GM18526 (cell line): ENCODE results near the gene PTGES3L.

Experiments used
- POLR2A ChIP-seq: IDR thresholded peaks from 3 replicates; pipeline ENCODE4 v1.6.1; 2011; ENCODE audit not compliant: insufficient read length; ENCODE audit errors: extremely low read depth

PTGES3L gene

DNA sequence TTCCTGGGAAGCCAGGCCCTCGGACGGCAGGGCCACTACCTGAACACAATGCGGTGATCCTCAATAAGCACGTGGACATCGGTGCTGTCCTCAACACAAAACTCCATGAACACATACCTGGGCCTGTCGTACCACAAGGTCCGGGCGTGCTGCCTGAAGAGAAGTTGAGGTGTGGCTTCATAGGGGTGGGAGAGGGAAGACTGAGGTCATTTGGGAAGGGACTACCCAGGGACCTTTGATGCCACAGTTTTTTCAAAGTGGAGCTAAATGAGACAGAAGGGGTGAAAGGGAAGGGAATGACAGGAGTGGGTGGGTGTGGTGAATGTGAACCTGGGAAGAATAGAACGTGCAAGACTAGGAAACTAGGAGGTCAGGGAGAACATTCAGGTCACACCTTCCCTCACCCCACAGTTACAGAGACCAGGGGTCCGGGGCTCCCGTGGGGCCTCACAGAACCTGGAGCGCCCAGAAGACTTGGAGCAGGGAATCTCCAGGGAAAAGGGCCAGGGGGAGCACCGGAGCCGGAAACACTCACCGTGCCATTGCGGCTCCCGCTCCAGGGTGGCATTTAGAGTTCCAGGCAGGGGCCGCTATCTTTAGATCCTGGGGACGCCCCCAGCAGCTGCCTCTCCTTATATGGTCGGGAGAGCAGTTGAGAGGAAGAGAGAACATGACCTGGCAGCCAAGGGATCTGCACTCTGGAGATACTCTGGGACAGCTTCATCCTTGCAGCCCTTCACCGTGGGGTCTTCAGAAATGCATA lies at the start of gene PTGES3L:
PTGES3L (minus strand) TSS at position 570 of the 763 bp plus-strand sequence; CDS start at position 543, 27 bp downstream.
- TF ChIP-seq POLR2A, result no peak

DNA sequence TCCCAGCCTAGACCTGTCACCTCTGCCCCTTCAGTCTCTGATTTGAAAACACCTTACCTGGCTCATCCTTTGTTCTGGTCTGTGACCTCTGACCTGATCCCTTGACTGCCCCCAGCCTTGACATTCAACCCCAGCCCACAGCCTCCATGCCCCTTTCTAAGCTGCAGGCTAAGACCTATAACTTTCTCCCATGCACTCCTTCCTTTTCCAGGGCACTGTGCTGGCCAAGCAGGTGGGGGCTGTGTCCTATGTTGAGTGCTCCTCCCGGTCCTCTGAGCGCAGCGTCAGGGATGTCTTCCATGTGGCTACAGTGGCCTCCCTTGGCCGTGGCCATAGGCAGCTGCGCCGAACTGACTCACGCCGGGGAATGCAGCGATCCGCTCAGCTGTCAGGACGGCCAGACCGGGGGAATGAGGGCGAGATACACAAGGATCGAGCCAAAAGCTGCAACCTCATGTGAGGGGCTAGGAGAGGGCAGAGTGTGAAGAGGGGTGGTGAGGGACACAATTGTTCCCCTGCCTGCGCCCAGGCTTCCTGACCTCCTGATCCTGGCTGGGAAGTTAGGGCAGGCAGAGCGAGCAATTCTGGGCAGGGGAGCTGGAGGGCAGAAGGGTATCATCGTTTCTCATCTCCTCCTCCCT lies 48.5 kb upstream of the PTGES3L start:
- TF ChIP-seq POLR2A, result no peak

DNA sequence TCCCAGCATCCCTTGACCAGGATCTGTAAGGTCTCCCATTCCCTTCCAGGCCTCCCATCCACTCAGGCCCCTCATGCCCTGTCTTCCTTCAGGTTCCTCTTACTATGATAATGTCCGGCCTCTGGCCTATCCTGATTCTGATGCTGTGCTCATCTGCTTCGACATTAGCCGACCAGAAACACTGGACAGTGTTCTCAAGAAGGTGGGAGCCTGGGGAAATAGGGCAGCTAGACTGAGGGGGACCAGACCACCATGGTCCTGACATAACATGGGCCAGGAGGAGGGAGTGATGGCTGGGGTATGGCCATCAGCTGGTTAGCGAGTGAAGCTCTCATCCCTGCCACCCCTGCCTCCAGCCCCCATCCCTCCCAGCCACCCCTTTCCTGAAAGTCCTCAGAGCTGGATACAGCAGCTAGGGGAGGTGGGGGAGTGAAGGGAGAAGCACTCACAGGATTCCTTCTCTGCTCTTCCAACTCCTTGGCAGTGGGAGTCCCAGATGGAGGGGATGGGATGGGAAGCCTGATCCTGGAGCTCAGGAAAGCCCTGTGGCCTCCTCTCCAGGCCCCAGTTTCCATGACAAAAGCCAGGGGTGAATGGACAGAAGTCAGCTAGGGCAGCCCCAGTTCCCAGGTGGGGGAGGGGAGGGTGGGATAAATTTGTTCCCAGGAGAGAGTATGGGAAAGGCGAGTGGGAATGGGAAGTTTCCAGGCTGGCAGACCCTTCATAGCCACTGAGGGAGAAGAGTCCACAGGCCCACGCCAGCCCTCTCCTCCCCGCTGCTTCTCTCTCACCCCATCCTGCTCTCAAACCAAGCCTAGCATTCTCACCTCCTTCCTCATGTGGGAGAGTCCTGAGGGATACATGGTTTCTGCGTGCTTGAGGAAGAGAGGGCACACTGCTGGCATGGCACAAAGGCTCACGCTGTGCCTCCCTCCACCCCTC lies 47.5 kb upstream of the PTGES3L start:
- TF ChIP-seq POLR2A, result no peak

DNA sequence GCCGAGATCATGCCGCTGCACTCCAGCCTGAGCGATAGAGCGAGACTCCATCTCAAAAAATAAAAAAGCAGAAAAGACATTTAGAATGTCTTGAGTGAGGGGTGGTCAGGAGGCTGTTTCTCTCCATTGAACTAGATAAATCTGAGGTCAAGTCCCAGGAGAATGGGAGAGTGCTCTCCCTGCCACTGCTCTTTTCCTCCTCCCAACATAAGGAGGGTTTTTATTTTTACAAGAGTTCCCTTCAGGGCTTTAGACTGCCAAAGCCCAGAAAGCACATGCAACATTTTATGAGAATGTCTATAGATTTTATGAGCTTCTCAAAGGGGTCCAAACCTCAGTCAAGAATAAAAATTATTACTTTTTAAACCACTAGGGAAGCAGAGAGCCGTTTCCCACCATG lies 46.7 kb upstream of the PTGES3L start:
- TF ChIP-seq POLR2A, result no peak

DNA sequence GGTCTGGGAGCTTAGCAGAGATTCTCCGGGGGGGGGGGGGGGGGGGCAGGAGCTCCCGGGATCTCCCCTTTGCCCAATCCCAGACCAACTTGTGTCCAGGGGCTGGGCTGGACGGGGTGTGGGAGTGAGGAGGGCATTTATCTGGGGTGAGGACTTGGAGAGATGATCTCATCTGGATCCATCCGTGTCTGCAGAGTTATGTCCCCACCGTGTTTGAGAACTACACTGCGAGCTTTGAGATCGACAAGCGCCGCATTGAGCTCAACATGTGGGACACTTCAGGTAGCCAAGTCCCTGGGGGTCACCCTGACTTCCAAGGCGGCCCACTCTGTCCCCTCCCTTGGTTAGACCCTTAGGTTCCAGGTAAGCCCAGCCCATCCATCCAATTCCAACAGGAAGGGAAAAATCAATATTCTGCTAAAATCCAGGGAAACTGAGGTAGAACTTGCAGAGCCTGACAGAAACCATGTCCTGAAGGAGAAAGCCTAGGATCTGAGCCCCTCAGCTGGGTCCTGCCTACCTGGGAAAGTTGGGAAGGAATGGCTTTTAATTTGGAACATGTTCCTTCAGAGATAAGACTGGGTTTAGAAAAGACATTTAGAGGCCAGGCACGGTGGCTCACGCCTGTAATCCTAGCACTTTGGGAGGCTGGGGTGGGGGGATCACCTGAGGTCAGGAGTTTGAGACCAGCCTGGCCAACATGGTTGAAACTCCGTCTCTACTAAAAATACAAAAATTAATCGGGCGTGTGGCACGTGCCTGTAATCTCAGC lies 46.1 kb upstream of the PTGES3L start:
- no peak for TF ChIP-seq POLR2A

DNA sequence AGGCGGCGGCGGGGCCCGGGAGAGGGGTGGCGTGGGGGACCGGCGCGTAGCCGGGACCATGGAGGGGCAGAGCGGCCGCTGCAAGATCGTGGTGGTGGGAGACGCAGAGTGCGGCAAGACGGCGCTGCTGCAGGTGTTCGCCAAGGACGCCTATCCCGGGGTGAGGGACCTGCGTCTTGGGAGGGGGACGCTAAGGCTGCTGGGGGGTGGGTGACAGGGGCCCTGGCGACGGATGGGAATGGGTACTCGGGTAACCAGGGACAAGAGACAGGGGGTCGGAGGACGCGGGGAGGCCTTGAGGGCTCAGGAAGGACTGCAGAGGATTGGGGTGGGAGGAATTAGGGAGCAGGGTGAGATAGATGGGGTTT lies 45.4 kb upstream of the PTGES3L start:
- no peak for TF ChIP-seq POLR2A

DNA sequence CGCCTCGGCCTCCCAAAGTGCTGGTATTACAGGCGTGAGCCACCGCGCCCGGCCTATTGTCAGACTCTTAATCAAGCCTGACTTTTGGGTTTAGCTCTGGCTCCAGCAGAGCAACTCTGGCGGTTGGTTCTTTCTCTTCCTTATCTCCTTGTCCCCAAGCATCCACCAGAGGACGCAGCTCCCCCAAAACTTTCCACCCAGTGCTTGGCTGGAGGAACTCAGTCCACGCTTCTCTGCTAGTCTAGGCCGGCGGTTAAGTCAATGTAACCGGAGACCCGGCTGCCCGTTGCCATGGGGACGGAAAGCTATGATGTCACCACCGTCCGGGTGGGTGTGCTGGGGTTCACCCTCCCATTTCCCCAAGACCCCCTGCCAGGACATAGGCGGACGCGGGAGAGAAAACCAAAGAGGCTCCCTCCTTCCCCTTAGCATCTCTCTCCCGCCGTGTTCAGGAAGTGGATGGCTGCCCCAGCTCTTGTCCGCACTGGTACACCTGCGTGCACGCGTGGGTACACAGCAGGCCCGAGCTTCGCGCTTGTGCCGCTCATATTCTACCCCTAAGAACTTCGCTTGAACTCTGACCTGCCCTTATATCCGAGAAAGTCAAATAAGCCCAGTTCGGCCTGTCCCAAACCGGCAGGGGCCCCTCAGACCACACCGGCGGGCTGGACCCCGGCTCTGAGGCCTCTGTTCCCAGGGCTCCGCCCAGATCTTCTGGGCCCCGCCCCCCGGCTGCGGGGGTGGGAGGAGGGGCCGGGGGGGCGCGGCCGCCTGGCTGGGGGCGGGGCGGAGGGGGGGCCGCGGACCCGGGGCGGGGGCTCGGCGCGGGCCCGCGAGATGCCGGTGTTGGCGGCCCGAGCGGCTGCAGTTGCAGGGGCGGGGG lies 44.8 kb upstream of the PTGES3L start, which contains the start of gene RND2:
RND2 (plus strand) TSS at position 825 of the 883 bp plus-strand sequence. CDS start 117 bp downstream, outside the sequence.
- no peak for TF ChIP-seq POLR2A

DNA sequence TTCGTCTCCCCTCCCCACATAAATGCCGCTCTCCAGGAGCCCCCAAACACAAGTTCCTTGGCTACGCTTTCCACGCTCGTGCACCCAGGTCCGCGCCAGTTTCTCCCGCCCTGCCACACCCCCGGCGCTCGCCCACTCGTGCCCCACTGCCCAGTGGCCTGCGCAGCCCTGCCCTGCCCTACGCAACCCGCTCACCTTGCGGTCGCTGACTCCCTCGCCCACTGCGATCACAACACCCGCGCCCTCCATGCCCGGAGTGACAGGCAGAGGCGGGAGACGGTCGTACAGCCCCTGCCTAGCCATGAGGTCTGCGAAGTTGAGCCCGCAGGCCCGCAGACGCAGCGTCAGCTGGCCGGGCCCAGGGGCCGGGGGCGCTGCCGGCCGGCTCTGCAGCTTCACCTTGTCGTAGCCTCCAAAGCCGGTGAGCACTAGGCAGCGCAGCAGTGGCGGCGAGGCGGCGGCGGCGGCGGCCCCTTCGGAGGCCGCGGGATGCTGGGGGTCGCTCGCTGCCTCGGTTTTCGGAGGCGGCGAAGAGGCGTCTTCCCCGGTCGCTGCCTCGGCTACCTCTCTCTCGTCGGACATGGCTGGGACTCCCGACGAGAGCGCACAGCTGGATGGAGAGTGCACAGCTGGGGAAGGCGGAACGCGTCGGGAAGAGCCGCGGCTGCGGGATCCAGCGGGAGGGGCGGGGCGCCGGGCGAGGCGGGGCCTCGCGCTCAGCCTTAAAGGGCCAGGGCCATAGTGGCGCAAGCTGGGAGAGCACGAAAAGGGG lies 42.0 kb upstream of the PTGES3L start, which contains the start of gene VAT1:
VAT1 (minus strand) TSS at position 645 of the 772 bp plus-strand sequence; CDS start at position 582, 63 bp downstream.
- TF ChIP-seq POLR2A, result no peak

DNA sequence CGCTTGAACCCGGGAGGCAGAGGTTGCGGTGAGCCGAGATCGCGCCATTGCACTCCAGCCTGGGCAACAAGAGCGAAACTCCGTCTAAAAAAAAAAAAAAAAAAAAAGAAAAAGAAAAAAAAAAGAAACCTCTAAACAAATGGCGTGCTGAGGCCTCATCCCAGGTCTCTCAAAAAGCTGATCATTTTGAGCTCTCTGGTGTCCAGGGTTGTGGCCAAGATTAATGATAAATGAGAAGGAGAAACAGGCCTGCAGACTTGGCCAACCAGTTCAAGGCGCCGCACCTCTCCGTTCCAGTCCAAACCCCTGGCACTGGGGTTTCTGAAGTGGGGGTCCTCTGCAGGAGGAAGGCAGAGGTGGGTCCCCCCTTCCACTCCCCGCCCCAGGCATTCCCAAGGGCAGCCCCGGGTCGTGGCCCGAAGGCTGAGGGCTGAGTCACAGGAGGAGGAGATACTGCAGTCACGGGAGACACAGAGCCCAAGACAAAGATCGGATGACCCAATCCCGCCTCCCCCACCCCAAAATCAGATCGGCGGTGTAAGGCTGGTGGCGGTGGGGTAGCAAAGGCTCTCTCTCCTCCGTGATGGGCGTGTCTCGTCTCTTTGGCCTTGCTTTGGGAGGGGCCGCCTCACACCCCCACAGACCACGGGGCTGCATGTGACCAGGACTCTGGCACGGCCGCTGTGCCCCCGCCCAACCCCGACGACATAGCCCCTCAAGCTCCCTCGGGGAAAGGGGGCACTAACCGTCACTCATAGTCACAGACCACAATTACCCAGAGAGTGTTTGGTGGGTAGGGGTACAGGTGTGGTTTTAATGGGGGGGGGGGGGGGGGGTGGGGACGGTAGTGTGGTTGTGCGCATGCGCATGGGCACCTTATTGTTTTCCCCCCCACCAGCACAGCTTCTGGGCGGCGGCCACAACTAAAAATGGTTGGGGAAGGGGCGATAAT lies 41.2 kb upstream of the PTGES3L start:
- TF ChIP-seq POLR2A, result no peak

DNA sequence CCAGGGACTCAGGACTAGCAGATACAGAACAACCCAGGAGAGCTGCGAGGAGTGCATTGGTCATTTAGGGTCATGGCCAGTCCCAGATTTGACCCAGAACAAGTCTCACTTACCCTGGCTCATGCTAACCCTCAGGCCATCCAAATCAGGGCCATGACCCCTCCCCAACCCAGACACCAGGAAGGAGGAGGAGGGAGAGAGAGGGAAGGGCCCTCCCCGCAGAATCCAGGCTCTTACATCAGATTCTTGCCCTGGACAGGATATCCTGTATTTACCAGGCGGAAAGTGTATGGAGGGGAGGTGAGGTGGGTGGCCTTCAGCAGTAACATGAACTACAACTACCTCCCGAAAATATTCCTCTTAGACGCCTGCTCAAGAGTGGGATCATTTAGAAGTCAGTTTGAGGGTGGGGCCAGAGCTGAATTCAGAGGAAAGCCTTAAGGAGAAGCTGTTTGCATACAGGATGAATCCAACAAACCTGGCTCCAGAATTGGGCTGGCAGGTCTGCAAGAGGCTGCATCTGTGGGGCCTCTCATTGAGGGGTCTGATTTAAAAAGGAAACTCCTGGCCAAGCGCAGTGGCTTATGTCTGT lies 40.2 kb upstream of the PTGES3L start:
- TF ChIP-seq POLR2A, result no peak

DNA sequence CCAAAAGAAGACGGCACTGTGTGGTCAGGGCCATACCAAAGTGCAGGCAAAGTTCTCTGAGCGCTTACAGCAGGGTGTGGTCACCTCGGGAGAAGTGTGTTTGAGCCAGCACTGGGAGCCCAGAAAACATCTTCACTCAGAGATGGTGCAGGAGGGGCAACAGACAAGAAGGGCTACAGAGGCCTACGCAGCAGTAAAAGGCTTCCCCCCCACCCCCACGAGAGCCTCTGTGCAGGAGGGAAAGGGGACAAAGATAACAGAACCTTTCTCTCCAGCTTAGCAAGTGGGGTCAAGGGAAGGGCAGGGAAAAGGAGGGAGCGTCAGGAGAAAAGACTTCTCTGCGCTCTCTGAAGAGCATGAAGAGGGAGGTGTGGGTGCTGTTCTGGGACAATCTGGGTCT lies 39.5 kb upstream of the PTGES3L start:
- TF ChIP-seq POLR2A, result no peak
